ENCODE measurements around the gene ESYT2.

The ESYT2 gene

DNA sequence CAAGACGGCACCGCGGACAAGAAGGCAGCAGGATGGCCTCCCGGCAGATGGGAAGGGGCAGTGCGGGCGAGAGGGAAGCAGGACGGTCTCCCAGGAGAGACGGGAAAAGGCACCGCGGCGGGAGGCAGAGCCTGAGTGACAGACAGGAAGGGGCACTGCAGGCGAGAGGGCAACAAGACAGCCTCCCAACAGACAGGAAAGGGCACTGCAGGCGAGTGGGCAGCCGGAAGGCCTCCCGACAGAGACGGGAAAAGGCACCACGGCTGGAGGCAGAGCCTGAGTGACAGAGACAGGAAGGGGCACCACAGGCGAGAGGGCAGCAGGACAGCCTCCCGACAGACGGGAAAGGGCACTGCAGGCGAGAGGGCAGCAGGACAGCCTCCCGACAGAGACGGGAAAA, 32.6 kb downstream of the ESYT2 start:
- no peak for DNase-seq

DNA sequence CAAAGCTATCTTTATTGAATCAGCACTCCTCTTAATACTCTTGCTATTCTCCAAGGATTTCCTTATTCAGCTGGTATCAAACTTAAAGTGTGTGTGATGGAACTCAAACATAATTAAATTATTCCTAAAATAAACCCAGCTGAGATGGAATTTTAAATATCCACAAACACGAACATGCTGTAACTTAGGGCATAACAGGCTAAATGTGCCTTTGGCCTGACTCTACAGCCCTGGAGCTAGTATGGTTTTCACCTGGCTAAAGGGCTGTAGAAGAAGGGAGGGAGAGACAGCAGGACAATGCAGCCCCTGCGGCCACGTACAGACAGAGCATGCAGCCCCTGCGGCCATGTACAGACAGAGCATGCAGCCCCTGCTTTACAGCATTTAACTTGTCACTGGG, 34.0 kb downstream of the ESYT2 start:
- no peak for DNase-seq

DNA sequence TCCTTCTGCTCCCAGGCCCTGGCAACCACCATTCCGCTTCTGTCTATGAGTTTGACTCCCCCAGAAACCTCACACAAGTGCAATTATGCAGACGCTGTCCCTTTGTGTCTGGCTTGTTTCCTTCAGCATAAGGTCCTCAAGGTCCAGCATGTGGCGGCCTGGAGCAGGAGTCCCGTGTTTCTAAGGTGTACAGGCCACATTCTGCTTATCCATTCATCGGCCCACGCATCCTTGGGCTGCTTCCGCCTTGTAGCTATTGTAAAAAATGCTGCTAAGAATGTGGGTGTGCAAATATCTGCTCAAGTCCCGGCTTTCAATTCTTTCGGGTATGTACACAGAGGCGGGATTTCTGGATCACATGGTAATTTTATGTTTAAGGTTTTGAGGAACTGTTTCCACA, 38.2 kb downstream of the ESYT2 start:
- no peak for DNase-seq

DNA sequence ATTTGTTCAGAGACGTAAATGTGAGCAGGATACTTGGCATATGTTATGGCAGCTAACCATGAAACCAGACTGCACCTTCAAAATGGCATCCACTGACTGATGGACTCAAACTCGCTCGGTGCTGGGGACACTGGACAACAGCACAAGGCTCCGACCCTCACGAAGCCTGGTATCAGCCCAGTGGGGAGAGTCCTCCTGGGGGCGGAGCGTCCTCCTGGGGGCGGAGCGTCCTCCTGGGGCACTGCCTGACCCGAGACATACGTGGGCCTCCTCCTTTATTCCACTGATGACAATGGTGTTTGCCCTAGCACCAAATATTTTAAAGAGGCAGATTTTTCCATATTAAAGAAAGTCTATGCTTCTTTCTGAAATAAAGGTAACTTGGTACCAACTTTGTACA, 39.5 kb downstream of the ESYT2 start:
- DNase-seq = no peak

DNA sequence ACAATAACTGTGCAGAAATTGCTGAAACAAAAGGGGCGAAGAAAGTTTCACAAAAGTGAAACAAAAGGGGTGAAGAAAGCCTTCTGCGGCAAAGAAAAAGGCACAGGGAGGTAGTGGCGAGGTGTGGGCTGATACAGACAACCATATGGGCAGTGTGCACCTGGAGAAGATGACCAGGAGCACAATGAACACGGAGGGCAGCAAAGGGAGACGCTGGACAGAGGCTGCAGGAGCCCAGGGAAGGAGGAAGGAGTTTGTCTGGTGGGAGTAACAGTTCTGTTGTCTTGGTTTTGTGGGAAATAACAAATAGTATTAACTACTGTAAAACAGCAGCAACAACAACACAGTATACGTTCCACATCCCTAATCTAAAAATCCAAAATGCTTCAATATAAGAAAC, 42.4 kb downstream of the ESYT2 start:
- DNase-seq = no peak

DNA sequence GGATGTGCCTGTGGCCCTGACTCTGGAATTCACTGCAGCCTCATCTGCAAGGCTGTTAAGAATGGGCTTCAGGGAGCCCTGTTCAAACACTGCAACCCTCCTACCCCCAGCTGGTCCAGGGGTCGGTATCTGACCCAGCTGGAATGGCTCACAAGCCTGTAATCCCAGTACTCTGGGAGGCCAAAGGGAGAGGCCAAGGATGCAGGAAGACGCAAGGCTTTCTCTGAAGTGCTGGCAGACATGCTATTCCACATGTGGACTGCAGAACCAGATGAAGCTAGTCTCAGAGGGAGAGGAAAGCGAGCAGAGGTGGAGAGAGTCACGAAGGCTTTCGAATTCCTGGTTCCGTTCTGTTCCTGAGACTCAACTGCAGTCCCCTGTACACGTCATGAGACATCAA, 45.0 kb downstream of the ESYT2 start:
- DNase-seq = no peak

DNA sequence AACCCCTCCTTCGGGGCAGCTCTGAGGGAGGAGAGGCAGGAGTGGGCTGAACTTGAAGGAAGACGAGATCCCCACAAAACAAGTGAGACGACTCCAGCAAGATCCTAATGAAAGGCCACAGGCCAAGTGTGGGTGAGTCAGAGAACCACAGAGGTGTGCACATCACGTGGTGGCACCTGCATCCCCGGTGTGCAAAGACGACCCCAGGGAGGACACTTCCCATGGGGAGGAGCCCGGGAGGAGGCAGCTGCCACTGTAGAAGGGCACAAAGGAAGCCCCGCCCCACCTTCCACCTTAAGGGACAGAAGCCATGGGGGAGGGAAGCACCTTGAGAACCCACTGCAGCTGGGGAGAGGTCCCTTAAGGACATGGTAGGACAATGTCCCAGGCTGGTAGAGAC, 45.7 kb downstream of the ESYT2 start:
- no peak for DNase-seq

DNA sequence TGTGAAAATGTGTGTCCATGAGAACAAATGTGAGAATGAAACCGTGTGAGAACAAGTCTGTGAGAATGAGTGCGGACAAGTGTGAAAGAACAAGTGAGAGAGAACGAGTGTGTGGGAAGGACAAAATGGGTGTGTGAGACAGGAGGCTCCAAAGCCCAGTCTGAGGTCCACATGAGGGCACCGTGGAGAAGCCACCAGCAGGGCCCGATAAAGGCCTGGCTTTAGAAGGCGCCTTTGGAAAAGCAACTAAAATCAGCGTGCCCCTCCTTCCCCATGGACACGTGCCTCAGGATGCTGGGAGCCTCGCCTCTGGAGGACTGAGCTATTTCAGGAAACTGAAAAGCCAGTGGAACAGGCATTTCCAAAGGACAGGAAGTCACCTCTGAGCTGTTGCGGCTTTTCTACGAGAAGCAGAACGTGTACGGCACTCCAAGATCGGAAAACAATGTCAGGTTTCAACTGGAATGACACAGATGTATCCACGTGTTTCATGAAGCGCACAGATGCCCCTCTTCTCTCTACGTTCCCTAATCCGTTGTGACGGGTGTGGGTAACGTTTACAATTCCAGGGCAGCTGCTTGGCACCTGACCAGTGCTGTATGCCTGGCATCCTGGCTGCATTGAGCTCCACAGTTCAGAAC, 46.4 kb downstream of the ESYT2 start:
- no peak for DNase-seq

DNA sequence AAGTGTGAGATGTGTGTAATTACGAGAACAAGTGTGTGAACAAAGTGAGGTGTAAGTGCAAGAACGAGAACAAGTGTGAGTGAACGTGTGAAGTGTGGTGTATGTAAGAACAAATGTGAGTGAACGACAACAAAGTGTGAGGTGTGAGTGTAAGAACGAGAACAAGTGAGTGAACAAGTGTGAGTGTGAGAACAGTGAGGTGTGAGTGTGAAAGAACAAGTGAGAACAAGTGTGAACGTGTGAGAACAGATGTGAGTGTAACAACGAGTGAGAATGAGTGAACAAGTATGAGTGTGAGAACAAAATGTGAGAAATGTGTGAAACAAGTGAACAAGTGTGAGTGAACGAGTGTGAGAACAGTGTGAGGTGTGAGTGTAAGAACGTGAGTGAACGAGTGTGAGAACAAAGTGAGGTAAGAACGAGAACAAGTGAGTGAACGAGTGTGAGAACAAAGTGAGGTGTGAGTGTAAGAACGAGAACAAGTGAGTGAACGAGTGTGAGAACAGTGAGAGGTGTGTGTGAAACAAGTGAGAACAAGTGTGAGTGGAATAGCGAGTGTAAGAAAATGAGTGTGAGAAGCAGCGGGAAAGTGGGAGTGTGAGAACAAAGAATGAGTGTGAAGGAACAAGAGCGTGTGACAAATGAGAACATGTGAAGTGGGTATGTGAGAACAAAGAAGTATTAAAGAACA, 47.2 kb downstream of the ESYT2 start:
- DNase-seq = no peak

DNA sequence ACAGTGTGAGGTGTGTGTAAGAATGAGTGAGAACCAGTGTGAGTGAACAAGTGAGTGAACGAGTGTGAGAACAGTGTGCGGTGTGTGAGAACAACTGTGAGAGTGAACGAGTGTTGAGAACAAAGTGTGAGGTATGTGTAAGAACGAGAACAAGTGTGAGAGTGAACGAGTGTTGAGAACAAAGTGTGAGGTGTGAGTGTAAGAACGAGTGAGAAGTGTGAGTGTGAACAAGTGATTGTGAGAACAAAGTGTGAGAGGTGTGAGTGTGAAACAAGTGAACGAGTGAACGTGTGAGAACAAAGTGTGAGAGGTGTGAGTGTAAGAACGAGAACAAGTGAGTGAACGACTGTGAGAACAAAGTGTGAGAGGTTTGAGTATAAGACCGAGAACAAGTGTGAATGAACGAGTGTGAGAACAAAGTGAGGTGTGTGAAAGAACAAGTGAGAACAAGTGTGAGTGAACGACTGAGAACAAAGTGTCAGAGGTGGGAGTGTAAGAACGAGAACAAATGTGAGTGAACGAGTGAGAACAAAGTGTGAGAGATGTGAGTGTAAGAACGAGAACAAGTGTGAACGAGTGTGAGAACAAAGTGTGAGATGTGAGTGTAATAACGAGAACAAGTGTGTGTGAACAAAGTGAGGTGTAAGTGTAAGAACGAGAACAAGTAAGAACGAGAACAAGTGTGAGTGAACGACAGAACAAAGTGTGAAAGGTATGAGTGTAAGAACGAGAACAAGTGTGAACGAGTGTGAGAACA, 47.9 kb downstream of the ESYT2 start:
- no peak for DNase-seq

DNA sequence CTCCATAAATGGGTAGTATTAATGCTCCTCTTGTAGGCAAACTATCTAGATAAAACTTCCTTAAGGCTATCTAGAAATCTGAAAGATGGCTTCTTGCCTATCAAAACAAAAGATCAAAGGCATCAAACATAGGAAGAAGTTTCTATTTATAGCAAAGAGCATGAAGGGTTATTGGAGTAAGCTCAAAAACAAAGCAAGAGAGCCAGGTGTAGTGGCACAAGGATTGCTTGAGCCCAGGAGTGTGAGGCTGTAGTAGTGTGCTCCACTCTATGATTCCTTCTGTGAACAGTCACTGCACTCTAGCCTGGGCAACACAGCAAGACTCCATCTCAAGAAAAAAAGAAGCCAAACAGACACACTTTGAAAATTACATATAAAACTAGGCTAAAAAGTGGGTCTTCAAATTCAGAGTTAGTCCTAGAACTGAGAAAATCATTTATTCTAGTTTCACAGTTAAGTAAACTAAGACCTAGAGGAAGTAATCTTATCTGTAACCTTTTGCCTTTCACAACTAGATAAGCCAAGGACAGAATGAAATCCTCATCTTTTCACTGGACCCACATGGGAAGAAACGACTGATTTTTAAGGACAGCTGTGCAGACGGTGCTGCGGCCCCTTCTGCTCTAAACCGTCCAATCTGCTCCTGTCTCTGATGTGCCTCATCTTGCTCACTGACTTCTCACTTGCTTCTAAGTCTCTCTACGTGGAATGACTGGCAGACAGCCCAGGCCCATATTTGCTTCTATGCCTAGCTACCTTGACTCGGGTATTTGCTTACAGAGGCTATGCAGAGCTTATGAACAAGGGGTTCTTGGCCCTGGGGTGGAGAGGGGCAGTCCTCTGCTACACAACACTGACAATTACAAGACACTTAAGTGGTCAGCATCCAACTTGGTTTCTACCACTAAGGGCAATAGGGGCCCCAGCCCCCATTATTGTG, 50.0 kb downstream of the ESYT2 start:
- DNase-seq = no peak

DNA sequence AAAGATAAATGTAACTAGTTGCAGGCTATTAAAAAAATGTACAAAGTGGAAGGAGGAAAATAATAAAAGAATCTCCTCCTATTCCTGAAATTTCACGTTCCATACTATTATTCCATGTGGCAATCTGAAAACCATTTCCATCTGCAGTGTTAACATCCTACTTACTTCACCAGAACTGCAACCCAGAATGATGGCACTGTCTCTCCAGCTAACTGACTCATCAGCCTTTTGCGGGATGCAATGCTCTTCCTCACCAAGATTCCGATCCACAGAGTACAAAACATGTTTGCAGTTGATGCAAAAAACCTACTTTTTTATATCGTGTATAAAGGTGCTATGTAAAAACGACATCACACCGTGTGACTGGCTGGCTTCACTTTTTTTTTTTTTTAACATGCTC, 50.8 kb downstream of the ESYT2 start:
- no peak for DNase-seq

DNA sequence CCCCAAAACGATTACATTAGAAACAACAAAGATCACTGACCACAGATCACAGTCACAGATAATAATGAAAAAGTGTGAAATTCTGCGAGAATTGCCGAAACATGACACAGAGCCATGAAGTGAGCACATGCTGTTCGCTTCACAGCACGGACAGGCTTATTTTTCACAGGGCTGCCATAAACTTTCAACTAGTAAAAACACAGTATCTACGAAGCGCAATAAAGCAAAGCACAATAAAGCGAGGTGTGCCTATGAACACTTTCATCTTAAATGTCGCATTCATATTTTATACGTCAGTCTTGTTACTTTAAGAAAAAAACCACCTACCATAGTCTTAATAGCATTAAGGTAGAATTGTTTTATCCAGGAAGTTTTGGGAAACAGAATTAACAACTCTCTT, 51.5 kb downstream of the ESYT2 start:
- no peak for DNase-seq

DNA sequence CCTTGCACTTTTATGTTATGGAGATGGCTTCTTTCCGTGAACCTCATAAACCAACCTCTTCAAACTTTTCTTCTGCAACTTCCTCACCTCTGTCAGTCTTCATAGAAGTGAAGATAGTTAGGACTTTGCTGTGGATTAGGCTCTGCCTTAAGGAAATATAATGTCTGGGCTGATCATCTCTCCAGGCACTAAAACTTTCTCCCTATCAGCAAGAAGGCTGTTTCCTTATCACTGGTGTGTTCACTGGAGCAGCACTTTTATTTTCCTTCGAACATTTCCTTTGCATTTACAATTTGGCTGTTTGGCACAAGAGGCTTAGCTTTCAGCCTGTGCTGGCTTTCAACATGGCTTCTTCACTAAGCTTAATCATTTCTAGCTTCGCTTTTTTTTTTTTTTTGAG, 52.8 kb downstream of the ESYT2 start:
- no peak for DNase-seq

DNA sequence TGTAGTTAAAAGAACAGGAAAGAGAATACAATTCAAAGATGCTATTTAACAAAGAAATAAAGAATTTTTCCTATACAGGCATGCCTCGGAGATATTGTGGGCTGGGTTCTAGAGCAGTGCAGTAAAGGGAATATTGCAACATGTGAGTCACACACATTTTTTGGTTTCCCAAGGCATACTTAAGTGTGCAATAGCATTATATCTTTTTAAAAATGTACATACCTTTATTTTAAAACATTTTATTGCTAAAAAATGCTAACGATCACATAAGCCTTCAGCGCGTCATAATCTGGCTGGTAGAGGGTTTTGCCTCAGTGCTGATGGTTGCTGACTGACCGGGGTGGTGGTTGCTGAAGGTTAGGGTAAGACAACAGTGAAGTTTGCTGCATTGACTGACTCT, 54.4 kb downstream of the ESYT2 start:
- DNase-seq = no peak

DNA sequence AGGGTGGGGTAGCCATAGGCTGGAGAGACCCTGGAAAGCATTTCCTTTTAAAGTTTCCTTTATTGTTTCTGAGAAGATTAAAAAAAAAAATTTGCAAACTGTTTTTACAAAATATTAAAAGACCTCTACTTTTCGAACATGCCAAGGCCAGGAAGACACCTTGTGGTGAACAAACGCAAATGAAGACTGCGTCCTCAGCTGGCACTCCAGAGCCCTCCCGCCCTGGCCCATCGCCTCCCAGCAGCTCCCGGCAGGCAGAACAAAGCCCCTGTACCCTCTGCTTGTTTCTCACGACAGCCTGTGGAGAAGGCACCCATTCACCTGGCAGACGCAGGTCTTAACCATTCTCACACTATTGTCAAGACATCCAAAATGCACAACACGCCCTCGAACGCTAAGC, 56.4 kb downstream of the ESYT2 start:
- DNase-seq = no peak

DNA sequence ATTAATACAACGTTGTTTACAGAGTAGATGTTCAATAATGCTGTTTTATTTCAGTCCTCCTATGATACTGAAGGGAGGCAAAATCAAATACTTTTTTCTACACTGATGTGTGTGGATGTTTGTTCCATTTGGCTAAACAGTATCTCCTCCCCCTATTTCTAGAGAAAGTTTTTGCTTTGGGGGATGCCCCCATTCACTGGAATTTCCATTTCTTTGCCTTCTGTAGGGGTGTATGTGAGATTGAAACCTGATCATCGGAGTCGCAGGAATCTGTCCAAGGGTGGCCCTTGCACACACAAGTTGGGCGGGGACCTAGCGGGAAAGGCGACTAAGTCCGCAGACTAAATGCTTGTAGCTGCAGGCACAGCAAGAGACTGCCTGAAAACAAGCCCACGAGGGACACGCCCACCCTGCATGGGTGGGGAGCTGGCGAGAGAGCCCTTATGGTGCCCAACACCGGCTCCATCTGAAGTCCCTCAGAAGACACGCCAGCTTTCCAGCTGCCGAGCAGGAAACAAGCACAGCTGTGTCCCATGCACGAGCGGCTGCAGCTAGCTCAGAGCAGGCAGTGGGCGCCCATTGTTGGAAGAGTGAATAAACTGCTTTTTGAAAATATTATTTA, 58.0 kb downstream of the ESYT2 start:
- DNase-seq = no peak

DNA sequence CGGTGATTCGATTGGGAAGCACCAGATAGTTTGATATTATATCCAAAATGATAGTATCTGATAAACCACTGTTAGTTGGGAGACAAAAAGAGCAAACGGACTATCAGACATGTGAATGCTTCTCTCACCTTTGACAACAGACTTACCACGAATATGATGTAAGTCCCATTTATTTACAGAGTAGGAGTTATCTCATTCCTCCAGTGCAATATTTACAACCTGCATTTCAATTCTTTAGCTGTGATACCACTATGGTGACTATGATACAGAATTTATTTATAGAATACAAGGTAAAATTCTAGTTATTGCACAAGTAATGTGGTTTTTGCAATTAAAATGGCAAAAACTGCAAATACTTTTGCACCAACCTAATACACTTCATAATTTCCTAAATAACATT, 61.6 kb downstream of the ESYT2 start:
- no peak for DNase-seq

DNA sequence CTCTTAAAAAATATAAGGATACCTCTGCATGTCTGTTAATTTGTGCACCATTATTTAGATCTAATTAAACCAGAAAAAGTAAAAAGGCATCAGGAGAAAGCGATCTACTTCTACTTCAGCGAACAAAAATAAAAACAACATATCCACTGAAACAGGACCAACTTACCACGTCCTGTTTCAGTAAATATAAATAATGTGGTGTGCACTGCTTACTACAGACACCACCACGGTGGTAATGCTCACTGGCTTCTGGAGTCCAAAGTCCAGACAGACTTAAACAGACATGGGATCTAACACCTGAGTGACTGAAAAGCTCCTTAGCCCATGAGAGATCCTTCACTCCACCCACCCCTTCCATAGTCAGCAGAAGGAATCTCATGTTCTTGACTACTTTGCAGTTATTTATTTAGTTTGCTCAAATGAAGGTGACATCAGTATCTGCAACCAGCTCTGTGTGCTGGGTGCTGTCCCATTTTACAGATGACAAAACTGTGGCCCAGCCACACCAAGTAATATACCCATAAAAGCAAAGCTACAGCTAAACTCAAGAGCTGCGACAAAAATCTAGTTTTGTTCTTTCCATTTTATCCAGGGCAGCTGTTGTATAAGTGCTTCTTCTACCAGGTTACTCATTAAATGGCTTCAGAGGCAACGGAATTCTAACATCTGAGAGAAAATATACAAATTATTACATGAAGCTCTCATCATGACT, 62.6 kb downstream of the ESYT2 start:
- DNase-seq = no peak

DNA sequence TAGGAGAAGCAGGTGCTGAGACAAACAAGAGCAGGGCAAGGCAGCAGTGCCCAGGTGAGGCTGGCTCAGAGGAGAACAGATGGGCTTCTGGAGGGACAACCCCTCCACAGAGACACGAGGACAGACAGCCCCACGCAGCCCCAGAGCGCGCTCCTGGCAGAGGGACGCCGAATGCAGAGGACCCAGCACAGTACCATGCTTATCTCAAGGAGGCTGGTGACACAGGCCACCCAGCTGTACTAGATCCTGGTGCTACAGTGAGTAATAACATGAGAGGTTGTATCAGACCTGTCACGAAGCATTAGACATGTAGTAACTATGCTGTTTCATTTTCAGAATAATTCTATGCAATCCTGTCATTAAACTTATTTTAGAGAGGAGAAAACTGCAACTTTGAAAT, 64.3 kb downstream of the ESYT2 start:
- no peak for DNase-seq

DNA sequence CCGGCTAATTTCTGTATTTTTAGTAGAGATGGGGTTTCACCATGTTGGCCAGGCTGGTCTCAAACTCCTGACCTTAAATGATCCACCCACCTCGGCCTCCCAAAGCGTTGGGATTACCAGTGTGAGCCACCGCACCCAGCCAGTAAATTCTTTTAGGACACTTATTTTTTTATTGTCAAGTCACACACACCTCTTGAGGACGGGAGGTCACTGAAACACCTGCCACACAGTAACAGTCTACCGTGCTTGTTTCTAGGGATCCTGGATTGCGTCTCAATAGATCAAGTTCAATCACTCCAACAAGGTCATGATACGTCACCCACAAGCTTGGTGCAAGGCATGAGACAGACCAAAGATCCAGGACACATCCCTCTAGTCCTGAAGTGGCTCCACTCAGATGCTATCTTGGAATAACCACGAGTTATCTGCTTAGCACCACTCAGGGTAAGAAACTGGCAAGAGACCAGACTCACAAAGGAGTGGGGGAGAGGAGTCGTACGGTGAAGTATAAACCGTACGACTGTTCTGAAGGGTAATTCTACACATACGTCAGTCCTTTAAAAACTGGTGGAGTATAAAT, 65.8 kb downstream of the ESYT2 start:
- no peak for DNase-seq

DNA sequence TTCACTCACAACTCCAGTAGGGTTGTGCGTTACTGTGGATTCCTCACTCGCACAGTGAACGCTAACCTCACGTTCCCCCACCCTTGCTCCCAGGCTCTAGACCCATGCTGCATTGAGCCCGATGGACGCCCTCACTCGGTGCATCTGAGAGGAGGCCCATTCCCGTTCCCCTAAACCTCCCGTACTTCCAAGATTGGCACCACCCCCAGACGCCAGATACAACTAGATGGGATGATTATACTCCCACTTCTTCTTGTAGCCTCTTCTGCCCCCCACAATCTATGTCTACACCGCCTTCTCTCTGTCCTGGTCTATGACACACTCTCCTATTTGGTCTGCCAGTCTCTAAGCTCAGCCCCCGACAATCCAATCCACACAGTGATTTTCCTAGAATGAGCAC, 67.4 kb downstream of the ESYT2 start:
- no peak for DNase-seq

All from stimulated activated CD4-positive, alpha-beta T cell treated with anti-CD3 and anti-CD28 coated beads, Interleukin-4, amount 100 ng/mL, for 4 hours (primary cell).